ENCODE results near the gene TRPV3. TPM values are rescaled to one million over a fixed set of nuclear protein-coding genes. Genes with fewer than 3 reads are reported as not detected.

Gene TRPV3
- total and polyA plus RNA-seq, 4 experiments from 2014 or later: 0.06 to 0.14 TPM; not detected in 2

DNA sequence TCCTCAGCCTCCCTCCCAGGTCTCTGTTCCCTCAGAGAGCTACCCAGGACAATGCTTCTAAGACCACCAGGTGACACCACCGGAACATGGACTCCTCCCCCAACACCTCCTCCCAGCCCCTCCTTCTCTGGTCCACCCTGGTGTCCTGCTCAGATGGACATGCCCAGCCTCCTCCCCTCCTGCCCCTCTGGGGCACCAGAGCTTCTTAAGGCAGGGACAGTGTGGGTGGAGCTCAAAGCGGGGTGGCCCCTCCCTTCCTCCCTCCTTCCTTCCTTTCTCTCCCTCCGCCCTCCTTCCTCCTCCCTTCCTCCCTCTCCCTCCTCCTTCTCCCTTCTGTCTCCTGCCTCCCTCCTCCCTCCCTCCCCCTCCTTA lies 22.7 kb downstream of the TRPV3 start:
- CTCF ChIA-PET (ENCODE audit: partially characterized antibody): no interaction called here
- H3K36me3 Mint-ChIP-seq: no peaks in the 10 kb centered on the region
- no peaks in the 10 kb centered on the region for H3K36me3 ChIP-seq (ENCODE audit: insufficient read depth, low read length)
- intact Hi-C loops (cut with micrococcal nuclease): no loop called here
- peaks cover 2 to 6% (median 5%) of the 10 kb centered on the region in 4 donors for H3K4me1 Mint-ChIP-seq
- peaks cover 0 to 3% of the 10 kb centered on the region in 2 donors for H3K27me3 Mint-ChIP-seq
- no peaks in the 10 kb centered on the region for H3K9me3 Mint-ChIP-seq
- H3K27me3 ChIP-seq (ENCODE audit: insufficient read depth, low read length): no peaks in the 10 kb centered on the region
- no peak overlapping the region for H3K27ac Mint-ChIP-seq
- H3K4me3 Mint-ChIP-seq: peak overlapping the region in 2 of 8 donors; percentile 4 to 17
- H3K27ac ChIP-seq (ENCODE audit: low read depth, low read length): no peak overlapping the region
- DNase-seq: no peak
- H3K9me3 ChIP-seq (ENCODE audit: control insufficient read depth in 1 of 2, low read length in 2 of 2): no peaks in the 10 kb centered on the region
- POLR2A ChIA-PET (ENCODE audit: partially characterized antibody): interaction anchor here (1.0 kb wide), 2 partner anchors 24 to 102 kb away, joined by 3 read pairs; no protein-coding TSS in a partner anchor
- peaks cover 6% of the 10 kb centered on the region for H3K4me1 ChIP-seq (ENCODE audit: insufficient read depth, low read length)
- no peak overlapping the region for H3K4me3 ChIP-seq (ENCODE audit: low read length in 2 of 2)

DNA sequence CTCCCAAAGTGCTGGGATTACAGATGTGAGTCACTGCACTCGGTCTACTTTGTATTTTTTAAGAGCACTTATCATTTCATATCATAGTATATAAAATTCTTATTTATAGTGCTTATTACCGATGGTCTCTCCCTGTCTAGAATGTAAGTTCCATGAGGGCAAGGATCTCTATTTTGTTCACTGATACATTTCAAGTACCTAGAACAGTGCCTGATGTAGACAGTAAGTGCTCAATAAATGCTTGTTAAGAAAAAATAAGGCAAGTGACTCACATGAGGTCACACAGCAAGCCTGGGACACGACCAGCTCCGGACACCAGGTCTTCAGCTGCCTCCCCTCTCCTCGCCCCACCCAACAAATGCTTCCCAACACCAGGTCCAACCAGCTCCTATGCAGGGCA lies 23.9 kb downstream of the TRPV3 start:
- H3K27me3 ChIP-seq (ENCODE audit: insufficient read depth, low read length): no peaks in the 10 kb centered on the region
- H3K4me3 ChIP-seq (ENCODE audit: low read length in 2 of 2): no peak overlapping the region
- Mint-ChIP-seq H3K4me3 (peak overlapping the region in 1 of 8 donors; percentile 36), H3K4me1 (peaks cover 2 to 6% (median 5%) of the 10 kb centered on the region in 4 donors), H3K27me3 (peaks cover 0 to 6% of the 10 kb centered on the region in 2 donors), H3K27ac (no peak overlapping the region), H3K36me3 (no peaks in the 10 kb centered on the region), H3K9me3 (no peaks in the 10 kb centered on the region)
- H3K36me3 ChIP-seq (ENCODE audit: insufficient read depth, low read length): no peaks in the 10 kb centered on the region
- peaks cover 6% of the 10 kb centered on the region for H3K4me1 ChIP-seq (ENCODE audit: insufficient read depth, low read length)
- ChIA-PET POLR2A (ENCODE audit: partially characterized antibody) (no interaction called here), CTCF (ENCODE audit: partially characterized antibody) (no interaction called here)
- no peaks in the 10 kb centered on the region for H3K9me3 ChIP-seq (ENCODE audit: control insufficient read depth in 1 of 2, low read length in 2 of 2)
- DNase-seq: no peak
- H3K27ac ChIP-seq (ENCODE audit: low read depth, low read length): no peak overlapping the region
- intact Hi-C loops (cut with micrococcal nuclease): no loop called here

DNA sequence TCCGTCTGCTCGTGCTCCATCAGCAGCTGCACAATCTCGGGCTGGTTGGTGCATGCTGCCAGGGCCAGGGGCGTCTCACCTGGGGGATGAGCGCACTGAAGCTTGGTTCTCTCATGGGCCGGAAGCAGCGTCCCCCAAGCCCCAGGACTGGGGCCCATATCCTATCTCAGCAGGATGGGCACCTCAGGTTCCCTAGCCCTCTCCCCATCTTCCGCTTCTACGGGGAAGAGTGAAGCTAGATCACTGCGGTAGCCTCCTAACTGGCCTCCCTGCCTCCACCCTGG lies 24.8 kb downstream of the TRPV3 start:
- Histone ChIP-seq H3K4me1 (ENCODE audit: insufficient read depth, low read length) (peaks cover 6% of the 10 kb centered on the region), H3K27ac (ENCODE audit: low read depth, low read length) (no peak overlapping the region), H3K36me3 (ENCODE audit: insufficient read depth, low read length) (no peaks in the 10 kb centered on the region), H3K4me3 (ENCODE audit: low read length in 2 of 2) (no peak overlapping the region), H3K9me3 (ENCODE audit: control insufficient read depth in 1 of 2, low read length in 2 of 2) (no peaks in the 10 kb centered on the region), H3K27me3 (ENCODE audit: insufficient read depth, low read length) (no peaks in the 10 kb centered on the region)
- peaks cover 0 to 8% of the 10 kb centered on the region in 2 donors for H3K27me3 Mint-ChIP-seq
- H3K9me3 Mint-ChIP-seq: no peaks in the 10 kb centered on the region
- peaks cover 2 to 6% (median 5%) of the 10 kb centered on the region in 4 donors for H3K4me1 Mint-ChIP-seq
- H3K36me3 Mint-ChIP-seq: no peaks in the 10 kb centered on the region
- intact Hi-C loops (cut with micrococcal nuclease): no loop called here
- ChIA-PET POLR2A (ENCODE audit: partially characterized antibody) (no interaction called here), CTCF (ENCODE audit: partially characterized antibody) (no interaction called here)
- DNase-seq: no peak
- H3K27ac Mint-ChIP-seq: no peak overlapping the region
- no peak overlapping the region for H3K4me3 Mint-ChIP-seq

DNA sequence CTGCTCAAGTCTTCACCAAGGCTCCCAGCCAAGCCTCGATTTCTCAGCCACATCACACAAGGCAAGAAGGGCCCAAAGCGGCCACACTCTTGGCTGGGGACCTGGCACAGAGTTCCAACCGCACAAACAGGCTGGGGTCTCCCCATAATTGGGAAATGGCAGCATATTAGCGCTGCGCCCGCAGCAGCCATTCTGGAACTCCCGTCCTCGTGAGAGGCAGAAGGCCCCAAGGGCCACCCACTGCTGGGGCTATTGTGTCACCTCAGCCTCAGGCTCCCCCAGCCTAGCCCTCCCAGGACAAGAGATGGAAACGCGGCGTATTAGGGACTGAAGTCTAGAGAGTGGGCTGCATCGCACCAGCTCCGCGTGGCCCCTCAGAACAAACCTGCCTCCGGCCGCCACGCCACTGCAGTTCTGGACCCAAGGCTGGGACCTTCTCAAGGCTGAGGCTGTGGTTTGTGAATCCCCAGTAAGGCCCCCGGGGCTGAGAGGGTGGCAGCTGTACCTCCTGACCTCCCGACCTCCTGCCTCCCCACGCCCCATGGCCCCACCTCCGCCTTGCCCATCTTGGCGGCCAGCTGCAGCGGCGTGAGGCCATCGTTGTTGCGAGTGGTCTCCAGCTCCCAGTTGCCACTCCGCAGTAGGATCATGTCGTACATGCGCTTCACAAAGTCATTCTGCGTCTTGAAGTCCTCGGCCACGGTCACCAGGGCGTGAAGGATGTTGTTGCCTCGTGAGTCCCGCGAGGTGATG lies 25.3 kb downstream of the TRPV3 start:
- H3K36me3 ChIP-seq (ENCODE audit: insufficient read depth, low read length): no peaks in the 10 kb centered on the region
- CTCF ChIA-PET (ENCODE audit: partially characterized antibody): no interaction called here
- H3K4me3 ChIP-seq (ENCODE audit: low read length in 2 of 2): no peak overlapping the region
- POLR2A ChIA-PET (ENCODE audit: partially characterized antibody): no interaction called here
- DNase-seq: no peak
- no peaks in the 10 kb centered on the region for H3K9me3 ChIP-seq (ENCODE audit: control insufficient read depth in 1 of 2, low read length in 2 of 2)
- H3K27me3 ChIP-seq (ENCODE audit: insufficient read depth, low read length): no peaks in the 10 kb centered on the region
- H3K4me1 Mint-ChIP-seq: peaks cover 2 to 6% (median 5%) of the 10 kb centered on the region in 4 donors
- no peak overlapping the region for H3K4me3 Mint-ChIP-seq
- H3K36me3 Mint-ChIP-seq: no peaks in the 10 kb centered on the region
- H3K9me3 Mint-ChIP-seq: no peaks in the 10 kb centered on the region
- intact Hi-C loops (cut with micrococcal nuclease): no loop called here
- no peak overlapping the region for H3K27ac ChIP-seq (ENCODE audit: low read depth, low read length)
- H3K4me1 ChIP-seq (ENCODE audit: insufficient read depth, low read length): peaks cover 6% of the 10 kb centered on the region
- H3K27me3 Mint-ChIP-seq: peaks cover 0 to 11% of the 10 kb centered on the region in 2 donors
- no peak overlapping the region for H3K27ac Mint-ChIP-seq

DNA sequence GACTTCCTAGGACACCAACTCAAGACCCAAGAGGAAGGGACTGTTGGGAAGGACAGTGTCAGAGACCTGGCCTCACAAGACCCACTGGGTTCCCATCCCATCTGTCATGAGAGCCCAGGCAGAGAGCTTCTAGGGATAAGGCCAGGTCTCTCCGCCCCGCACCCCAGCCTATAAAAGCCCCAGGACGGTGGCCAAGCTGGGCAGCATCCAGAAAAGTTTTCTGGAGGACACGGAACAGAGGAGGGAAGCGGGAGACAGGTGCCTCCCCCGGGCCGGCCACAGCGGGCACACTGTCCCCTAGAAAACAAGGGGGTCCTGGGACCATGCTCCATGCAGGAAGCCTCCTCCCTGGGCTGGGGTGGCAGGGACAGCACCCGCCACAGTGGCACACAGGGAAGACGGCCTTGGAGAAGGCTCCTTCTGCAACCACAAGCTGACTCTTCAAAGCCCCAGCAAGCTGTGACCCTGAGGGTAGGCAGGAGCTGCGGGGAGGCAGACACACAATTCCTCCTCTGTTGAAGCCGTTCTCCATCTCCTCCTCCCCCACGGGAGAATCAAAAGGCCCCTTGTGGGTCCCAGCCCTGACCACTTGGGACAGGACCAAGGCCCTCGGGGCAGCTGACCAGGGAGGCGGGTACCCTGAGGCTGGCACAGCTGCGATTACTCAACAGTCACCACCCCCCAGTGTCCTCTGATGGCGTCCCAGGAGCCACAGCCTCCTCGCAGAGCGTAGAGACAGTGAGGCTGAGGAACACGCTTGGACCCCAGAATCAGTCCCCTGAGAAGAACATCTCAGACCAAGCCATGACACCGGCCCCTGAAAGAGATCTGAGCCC lies 26.1 kb downstream of the TRPV3 start:
- ChIA-PET CTCF (ENCODE audit: partially characterized antibody) (no interaction called here), POLR2A (ENCODE audit: partially characterized antibody) (no interaction called here)
- Mint-ChIP-seq H3K27me3 (peaks cover 0 to 14% of the 10 kb centered on the region in 2 donors), H3K4me3 (no peak overlapping the region), H3K36me3 (no peaks in the 10 kb centered on the region), H3K27ac (no peak overlapping the region), H3K9me3 (no peaks in the 10 kb centered on the region), H3K4me1 (peaks cover 2 to 6% (median 5%) of the 10 kb centered on the region in 4 donors)
- Histone ChIP-seq H3K27ac (ENCODE audit: low read depth, low read length) (no peak overlapping the region), H3K9me3 (ENCODE audit: control insufficient read depth in 1 of 2, low read length in 2 of 2) (no peaks in the 10 kb centered on the region), H3K4me1 (ENCODE audit: insufficient read depth, low read length) (peaks cover 6% of the 10 kb centered on the region), H3K36me3 (ENCODE audit: insufficient read depth, low read length) (no peaks in the 10 kb centered on the region), H3K4me3 (ENCODE audit: low read length in 2 of 2) (no peak overlapping the region), H3K27me3 (ENCODE audit: insufficient read depth, low read length) (no peaks in the 10 kb centered on the region)
- intact Hi-C loops (cut with micrococcal nuclease): no loop called here
- DNase-seq: no peak

DNA sequence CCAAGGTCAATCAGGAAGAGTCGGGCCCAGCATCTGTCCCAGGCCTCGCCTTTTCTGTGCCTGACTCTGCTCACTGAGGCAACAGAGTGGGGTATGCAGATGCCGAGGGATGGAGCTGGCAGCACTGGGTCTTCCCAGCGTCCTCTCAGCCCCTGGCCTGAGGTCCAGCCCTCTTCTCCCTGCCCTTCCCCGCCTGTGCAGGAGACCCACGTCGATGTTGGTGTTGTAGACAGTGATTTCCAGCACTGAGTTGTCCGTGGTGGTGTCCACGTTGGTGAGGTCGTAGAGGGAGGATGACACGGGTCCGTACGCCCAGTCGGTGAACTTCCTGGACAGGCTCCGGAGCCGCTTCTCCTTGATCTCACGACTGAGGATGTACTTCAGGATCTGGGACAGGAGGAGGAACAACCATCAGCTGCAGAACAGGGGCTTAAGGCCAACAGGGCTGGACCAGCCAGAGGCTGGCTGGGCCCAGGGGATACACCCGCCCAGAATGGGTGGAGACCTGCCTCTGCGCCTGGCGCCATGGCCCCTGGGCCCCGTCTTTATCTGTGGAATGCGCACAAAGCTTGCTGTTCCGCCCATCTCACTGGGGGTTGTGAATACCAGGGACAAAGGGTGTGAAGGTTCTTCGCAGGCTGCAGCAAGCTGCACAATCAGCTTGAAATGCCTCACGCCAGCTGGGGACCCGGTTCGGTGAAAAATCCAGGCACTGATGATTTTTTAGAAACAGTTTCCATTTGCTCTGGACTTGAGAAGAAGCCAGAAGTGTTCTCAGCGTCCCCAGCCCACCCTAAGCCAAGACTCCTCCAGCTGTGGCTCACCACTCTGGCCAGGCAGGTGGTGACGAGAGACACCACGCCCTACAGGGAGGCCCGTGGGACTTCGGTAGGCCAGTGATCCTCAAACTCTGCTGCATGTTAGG lies 27.5 kb downstream of the TRPV3 start:
- Histone ChIP-seq H3K36me3 (ENCODE audit: insufficient read depth, low read length) (no peaks in the 10 kb centered on the region), H3K27me3 (ENCODE audit: insufficient read depth, low read length) (no peaks in the 10 kb centered on the region), H3K4me3 (ENCODE audit: low read length in 2 of 2) (no peak overlapping the region), H3K27ac (ENCODE audit: low read depth, low read length) (no peak overlapping the region), H3K9me3 (ENCODE audit: control insufficient read depth in 1 of 2, low read length in 2 of 2) (no peaks in the 10 kb centered on the region), H3K4me1 (ENCODE audit: insufficient read depth, low read length) (peaks cover 6% of the 10 kb centered on the region)
- H3K4me1 Mint-ChIP-seq: peaks cover 0 to 6% (median 3%) of the 10 kb centered on the region in 4 donors
- H3K36me3 Mint-ChIP-seq: no peaks in the 10 kb centered on the region
- H3K9me3 Mint-ChIP-seq: no peaks in the 10 kb centered on the region
- POLR2A ChIA-PET (ENCODE audit: partially characterized antibody): no interaction called here
- H3K27me3 Mint-ChIP-seq: peaks cover 0 to 14% of the 10 kb centered on the region in 2 donors
- no peak overlapping the region for H3K27ac Mint-ChIP-seq
- intact Hi-C loops (cut with micrococcal nuclease): no loop called here
- CTCF ChIA-PET (ENCODE audit: partially characterized antibody): no interaction called here
- no peak for DNase-seq
- H3K4me3 Mint-ChIP-seq: no peak overlapping the region

All from CD4-positive, alpha-beta memory T cell (primary cell).